Medulla oblongata (tissue), 1 donor: ENCODE data around the gene NTN1.
"Not testable (repeated sequence)": the region's sequence is repeated elsewhere in the genome, so short reads cannot be mapped to it uniquely, and the experiment has no call there.

Source experiments
- DNase-seq: peaks from one replicate; pipeline ENCODE4 v3.0.0-alpha.2; 2015; ENCODE audit errors: extremely low spot score

The NTN1 gene

GRCh38 chr17:9244066-9245052 lies 223.0 kb downstream of the NTN1 start:
- DNase-seq = no peak

GRCh38 chr17:9247401-9247938 lies 226.2 kb downstream of the NTN1 start:
- peak; percentile 86 for DNase-seq

- no peak for DNase-seq
Observed at GRCh38 chr17:9249245-9249953, 228.1 kb downstream of the NTN1 start.

- DNase-seq = no peak
Observed at GRCh38 chr17:9251273-9251672, 230.0 kb downstream of the NTN1 start.

GRCh38 chr17:9253308-9253707 lies 232.0 kb downstream of the NTN1 start:
- no peak for DNase-seq

DNA sequence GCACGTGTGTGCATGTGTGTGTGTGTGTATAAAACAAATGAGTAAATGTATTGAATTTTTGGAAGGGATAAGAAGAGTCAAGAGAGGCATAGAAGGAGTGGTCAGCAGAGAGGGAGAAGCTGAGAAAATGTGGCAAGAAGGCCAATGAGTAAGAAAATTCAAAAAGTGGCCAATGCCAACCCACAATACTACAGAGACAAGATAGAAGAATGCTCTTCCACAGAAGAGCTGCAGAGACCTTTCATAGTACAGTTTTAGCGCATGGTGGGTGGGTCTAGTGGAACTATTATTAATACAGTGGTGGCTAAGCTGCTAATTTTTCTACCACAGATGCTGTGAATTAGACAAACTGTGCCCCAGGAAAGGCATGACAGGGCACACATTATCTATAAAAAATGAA lies 233.5 kb downstream of the NTN1 start:
- DNase-seq = no peak

GRCh38 chr17:9255833-9256232 lies 234.5 kb downstream of the NTN1 start:
- DNase-seq = no peak

DNA sequence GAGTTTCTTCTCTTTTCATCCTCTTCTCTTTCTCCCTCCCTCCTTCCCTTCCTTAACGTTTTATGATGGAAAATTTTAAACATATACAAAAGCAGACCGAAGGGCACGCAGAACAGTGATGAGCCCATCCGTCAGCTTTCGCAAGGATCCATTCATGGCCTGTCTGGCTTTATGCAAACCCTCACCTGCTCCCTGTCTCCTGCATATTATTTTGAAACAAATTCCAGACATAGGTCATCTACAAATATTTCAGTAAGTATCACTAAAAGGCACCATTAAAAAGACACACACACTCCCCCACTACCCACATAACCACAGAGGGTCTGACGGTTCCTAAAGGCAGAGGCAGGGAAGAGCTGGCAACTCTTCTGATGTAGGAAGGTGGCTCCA lies 235.0 kb downstream of the NTN1 start:
- DNase-seq = no peak

DNA sequence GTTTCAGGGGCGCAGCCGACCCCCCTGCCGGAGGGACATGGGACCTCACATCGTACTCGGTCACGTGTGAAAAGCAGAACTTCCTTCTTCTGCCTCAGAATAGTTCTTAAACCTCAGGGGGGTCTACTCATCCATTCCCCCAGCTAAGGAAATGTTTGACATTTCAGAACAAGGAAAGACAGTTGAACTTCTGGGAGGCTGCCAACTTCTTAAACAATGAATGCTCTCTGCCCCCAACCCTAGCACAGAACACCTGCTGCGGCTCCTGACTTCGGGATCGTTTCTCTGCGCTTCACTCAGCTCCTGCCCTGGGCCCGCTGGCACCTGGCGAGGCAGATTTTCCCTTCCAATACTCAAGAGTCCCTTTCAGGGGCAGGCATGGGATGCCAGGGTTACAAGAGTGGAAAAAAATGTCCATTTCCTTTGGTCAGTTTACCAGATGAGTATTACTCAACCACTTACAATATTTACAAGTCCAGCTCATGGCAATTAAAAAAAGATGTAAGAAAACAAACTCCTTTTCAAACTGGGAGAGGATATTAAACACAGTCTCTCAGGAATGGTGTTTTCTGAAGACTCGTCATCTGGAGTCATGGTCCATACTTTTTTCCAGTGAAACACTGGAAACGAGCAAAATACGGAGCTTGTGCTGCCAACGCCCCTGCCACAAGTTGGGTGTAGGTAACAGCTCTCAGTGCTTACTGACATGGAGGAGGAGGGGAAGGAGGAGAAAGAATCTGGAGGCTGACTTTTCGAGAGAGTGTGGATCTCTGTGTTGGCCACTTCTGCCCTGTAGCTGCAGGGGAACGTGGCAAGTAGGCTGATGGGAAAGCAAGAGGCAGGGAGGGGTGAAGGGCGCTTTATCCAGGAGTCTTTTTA lies 235.7 kb downstream of the NTN1 start:
- DNase-seq = no peak

DNA sequence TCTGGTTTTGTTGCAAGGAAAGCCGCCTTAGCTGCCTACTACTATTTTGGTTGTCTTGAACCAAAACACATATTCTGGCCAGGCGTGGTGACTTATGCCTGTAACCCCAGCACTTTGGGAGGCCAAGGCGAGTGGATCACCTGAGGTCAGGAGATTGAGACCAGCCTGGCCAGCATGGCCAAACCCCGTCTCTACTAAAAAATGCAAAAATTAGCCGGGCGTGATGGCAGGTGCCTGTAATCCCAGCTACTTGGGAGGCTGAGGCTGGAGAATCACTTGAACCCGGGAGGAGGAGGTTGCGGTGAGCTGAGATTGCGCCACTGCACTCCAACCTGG lies 236.3 kb downstream of the NTN1 start:
- DNase-seq = not testable (repeated sequence)

- DNase-seq = no peak
Observed at GRCh38 chr17:9258115-9259015, 237.1 kb downstream of the NTN1 start.

DNA sequence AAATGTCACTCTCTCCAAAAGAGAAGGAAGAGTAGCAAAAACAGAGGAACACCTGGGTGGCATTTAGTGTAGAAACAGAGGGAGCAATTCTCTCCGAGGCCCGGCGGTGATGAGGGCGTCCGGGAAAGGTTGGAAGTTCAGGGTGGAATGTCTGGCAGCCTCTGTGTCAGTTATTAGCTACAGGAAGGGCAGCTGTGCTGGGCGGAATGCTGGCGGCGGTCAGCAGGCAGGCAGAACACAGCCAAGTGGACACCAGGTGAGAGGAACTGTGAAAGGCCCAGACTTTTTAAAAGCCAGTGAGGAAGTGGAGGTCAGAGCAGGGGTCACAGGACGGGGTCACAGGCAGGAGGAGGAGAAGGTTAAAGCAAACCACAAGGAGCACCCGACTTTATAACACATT lies 238.1 kb downstream of the NTN1 start:
- no peak for DNase-seq

DNA sequence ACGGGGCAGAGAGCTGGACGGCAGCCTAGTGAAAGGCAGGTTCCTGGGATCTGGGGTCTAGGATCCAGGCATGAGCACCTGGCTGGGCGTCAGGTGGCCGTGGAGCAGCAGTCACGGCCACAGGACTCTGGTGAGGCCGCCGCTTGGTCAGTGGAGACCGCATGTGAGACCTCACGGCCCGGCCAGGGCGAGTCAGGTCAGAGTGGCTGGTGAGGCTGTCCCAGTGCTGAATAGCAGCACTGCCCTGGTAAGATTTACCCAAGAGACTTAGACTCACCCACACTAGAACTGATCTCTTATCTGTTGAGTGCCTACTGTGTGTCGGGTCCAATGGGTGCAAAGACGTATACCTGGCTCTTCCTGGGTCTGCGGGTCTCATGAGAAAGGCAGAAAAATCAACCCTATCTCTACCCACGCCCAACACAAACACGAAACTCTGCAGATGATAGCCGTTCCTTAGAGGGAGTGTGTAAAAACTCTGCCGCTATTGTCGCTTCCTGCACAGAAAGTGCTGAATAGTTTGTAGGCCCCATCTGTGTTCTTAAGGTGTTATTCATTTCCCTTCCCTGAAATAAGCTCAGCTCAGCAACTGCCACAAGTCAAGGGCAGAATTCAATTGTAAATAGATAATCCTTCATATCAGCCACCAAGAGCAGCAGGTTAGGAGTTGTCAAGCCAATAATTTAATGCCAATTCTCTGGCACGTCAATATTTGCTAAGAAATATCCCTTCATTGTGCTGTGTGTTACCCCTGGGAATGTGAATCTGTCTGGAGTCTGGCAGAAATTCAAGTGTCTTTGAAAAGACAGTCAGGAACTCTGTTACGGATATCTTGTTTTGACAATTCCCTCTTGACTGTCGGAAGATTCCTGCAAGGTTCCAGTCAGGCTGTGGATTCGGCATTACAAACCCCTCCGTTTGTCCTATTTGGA lies 240.0 kb downstream of the NTN1 start:
- no peak for DNase-seq

GRCh38 chr17:9266031-9266680 lies 244.8 kb downstream of the NTN1 start:
- DNase-seq = no peak

GRCh38 chr17:9266697-9267117 lies 245.4 kb downstream of the NTN1 start:
- no peak for DNase-seq

- no peak for DNase-seq
Observed at GRCh38 chr17:9268546-9268945, 247.2 kb downstream of the NTN1 start.

DNA sequence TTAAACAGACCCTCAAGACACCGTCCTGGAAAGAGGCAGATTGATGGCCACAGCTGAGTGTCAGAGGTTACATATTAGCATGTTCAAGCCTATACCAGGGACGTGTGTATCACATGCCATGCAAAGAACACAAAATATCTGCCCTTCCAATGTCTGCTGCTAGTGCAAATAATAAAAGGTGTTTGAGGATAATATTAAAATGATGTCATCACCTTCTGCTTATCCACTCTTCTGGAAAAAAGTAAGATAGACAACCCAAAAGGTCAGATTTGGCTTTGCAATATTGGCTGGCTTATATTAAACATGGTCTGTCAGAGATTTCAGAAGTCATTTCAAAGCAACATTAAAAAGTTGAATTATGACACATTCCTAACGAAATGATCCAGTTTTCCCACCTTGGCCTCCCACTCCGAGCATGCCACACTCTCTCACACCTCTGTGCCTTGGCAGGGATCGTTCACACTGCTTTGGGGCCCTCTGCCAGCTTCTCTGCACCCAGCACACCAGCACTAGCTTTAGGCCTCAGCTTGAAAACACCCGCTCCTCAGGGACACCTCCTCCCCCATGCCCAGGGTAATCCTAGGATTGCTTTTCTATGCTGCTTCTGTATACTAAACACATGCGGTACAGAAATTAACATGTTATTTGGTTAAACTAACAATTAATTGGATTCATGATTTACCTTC lies 248.2 kb downstream of the NTN1 start:
- DNase-seq = no peak

DNA sequence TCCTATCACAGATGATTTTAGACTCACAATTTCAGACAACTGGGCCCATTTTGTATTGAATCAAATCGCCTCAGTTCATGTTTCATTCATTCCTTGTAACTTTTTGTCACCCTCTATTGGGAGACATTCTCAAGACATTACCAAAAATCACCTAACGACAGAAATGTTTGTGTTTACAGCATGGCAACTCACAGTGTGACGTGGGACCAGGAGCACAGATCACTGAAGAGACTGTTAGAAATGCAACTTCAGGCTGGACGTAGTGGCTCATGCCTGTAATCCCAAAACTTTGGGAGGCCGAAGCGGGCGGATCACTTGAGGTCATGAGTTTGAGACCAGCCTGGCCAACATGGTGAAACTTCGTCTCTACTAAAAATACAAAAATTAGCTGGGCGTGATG lies 249.6 kb downstream of the NTN1 start:
- no peak for DNase-seq
